Skeletal muscle cell (primary cell): ENCODE measurements around the gene DNM3.
"Not testable (repeated sequence)": the region's sequence is repeated elsewhere in the genome, so short reads cannot be mapped to it uniquely, and the experiment has no call there.

ENCODE experiments used
- DNase-seq: peaks from one replicate; pipeline ENCODE4 v3.0.0-alpha.2; 2010; ENCODE audit warnings: low read depth
- H3K4me3 ChIP-seq: 2 replicates; pipeline ENCODE4 v1.5.1; 2011; ENCODE audit warnings: low read depth, mild to moderate bottlenecking, control low read depth, low read length, moderate library complexity

The DNM3 gene

DNA sequence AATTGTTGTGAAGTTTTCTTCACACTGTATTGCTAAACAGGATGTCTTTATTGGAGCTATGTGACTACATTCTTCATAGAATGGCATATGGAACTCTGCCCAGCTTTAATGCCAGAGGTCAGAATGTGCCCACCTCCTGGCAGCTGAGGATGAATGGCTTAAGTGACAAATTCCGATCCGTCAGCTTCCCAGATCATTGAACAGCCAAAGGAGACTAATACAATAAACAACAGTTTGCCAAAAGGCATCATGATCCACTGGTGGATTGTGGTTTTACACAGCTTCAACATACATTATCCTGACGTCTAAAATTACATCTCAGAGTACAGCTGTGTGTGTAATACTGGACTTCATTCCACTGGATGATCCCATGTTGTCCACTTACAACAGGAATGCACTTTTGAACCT is 510.5 kb downstream of the DNM3 start:
- DNase-seq = peak; percentile 87
- H3K4me3 ChIP-seq = no peak overlapping the region

GRCh38 chr1:172352435-172352834 is 511.1 kb downstream of the DNM3 start:
- H3K4me3 ChIP-seq = no peak overlapping the region
- DNase-seq = no peak

DNA sequence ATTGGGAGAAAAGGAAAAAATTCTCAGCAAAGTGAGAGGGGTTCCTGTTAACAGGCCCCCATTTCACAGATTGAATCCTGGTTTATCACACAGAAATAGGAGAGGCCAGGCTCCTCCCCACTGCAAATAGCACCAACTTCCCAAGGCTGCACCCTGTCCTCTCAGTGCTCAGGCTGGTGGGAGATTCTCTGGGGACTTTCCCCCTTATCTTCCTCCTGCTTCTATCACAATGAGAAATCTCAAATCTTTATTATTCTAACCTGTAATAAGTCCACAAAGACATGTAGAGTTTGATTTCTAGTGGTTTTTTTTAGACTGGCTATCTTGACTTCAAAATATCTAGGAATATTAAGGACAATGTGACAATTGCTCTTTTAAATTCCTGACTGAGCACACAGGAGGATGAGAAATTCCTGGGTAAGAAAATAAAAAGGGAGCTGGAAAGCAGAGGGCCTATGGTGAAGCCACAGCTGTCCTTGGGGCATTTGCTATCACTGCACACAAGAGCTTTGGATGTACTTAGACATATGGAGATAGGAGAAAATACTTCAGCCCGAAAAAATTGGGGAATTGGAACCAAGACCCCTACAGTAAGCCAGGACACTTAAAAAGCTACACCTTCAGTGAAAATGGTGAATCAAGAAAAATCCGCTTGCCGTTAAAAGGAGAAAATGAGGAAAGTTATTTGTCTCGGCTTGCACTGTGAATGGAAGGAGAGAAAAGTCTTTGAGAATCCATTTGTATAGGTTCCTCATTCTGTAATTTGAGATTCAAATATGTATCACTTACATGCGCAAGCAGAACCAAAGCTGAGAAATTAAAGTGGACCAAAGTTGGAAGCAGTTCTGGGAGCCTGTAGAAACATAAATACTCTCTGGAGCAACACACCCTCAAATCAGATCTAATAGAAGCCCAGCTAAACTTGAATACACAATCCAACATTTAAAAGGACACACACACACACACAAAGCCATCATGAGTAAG is 513.3 kb downstream of the DNM3 start:
- no peak for DNase-seq
- no peak overlapping the region for H3K4me3 ChIP-seq

DNA sequence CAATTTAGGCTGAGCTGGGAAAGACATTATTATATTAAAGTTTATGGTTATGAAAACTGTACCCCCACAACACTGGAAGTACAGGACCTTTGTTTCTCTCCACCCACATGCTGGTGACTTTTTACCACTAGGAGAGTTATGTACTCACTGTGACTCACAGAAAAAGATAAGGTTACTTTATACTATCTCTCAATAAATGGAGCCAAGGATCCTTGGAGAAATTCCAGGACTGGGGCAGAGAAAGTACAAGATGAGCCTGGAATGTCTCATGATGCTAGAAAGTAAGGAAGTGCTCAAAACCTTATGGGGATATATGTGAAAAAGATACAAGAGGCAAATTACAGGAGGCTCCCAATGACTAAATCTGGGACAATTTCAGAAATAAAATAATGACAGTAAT is 515.3 kb downstream of the DNM3 start:
- no peak overlapping the region for H3K4me3 ChIP-seq
- peak; percentile 85 for DNase-seq

DNA sequence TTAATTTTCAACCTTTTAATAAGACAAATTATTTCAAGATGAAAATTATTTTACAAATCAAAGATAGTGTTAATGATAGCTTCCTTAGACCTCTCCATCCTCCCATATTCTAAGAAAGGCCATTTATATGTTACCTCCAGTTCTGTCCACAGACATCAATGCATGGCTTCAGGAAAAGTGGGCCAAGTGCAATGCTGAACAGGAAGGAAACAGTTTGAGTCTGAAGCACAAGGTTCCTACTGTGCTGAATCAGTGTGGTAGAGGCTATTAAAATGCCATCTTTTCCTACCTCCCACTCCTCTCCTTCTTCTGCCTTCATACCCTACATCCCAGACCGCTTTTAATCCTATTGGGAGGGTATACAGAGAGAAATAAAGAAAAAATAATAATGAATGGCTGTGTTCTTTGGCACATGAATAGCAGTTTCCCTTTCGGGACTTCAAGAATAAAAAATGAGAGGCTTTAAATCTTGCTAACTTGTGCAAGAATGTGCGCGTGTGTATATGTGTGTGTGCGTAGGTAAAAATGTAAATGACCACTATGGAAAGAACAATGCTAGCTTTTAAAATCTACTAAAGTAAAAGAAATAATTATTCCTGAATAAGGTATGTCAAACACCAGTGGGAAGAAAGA is 516.6 kb downstream of the DNM3 start:
- DNase-seq = no peak
- H3K4me3 ChIP-seq = peak overlapping the region; percentile 16

GRCh38 chr1:172359491-172359999 is 518.2 kb downstream of the DNM3 start:
- no peak for DNase-seq
- H3K4me3 ChIP-seq = no peak overlapping the region

DNA sequence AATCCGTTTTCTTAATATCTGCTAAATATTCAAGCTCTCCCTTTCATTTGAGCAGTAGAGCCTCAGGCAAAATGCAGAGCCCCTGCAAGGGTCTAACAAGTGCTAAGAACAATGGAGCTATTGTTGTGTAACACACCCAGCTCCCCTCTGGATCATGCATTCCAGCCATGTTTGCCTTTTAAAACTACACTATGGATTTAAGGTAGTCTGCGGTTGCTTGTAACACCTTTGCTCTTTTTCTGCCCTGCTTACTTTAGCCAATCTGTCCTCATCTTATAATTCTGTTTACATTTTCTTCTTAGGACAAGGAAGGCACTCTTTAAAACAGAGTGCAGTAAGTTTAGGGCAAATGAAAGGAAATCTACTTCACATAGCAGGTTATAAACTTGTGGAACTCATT is 519.2 kb downstream of the DNM3 start:
- no peak overlapping the region for H3K4me3 ChIP-seq
- DNase-seq = no peak

DNA sequence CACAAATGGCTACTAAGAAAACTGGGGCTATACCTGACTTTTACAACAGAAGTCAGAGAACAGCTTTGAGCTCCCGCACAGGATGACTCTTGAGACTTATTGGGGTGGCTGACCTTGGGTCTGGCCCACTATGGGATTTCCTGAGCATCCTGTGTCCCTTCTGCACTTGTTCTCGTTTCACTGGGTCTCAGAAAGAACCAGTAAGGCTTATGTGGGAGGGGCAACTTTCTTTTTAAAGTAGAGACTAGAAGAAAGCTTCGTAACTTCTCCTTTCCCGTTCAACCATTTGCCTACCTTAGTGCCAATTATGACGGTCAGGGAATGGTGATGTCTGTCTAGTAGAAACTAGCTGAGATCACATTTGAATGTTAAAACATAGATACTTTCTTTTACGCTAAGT is 519.7 kb downstream of the DNM3 start:
- no peak for DNase-seq
- H3K4me3 ChIP-seq = no peak overlapping the region

GRCh38 chr1:172363852-172364251 is 522.6 kb downstream of the DNM3 start:
- H3K4me3 ChIP-seq = no peak overlapping the region
- DNase-seq = no peak

DNA sequence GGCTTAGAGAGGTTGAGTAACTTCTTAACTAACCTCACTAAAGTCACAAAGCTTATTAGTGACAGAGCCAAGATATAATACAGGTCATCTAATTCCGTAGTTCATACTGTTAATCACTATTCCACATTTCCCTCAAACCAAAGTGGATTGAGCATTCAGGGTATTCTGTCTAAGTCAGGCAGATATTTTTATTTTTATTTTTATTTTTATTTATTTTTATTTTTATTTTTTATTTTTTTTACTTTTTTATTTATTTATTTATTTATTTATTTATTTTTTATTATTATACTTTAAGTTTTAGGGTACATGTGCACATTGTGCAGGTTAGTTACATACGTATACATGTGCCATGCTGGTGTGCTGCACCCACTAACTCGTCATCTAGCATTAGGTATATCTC is 530.3 kb downstream of the DNM3 start:
- not testable (repeated sequence) for DNase-seq, H3K4me3 ChIP-seq

DNA sequence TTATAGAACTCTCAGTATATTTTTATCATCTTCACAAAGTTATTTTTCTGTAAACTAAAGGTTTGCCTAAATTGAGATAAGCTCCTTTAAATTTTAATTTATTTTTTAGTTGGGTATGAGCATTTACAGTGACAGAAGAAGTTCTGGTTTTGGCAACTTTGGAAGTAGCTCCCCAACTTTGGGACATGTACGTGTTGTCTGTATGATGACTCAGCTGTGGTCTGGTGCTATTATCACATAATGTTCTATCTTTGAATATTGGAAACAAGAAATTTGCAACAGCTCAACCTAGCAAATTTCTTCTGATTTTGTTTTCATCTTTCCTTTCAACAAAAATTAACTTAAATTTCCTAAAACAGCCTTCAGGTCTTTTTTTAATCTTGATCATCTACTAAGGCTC is 532.6 kb downstream of the DNM3 start:
- DNase-seq = no peak
- H3K4me3 ChIP-seq = no peak overlapping the region

GRCh38 chr1:172375211-172375631 is 533.9 kb downstream of the DNM3 start:
- H3K4me3 ChIP-seq = no peak overlapping the region
- no peak for DNase-seq

GRCh38 chr1:172376431-172376830 is 535.1 kb downstream of the DNM3 start:
- no peak for DNase-seq

GRCh38 chr1:172377565-172377964 is 536.3 kb downstream of the DNM3 start:
- H3K4me3 ChIP-seq = no peak overlapping the region
- no peak for DNase-seq

More at GRCh38 chr1:172376431-172376830, 535.1 kb downstream of the DNM3 start:
- H3K4me3 ChIP-seq = no peak overlapping the region

DNA sequence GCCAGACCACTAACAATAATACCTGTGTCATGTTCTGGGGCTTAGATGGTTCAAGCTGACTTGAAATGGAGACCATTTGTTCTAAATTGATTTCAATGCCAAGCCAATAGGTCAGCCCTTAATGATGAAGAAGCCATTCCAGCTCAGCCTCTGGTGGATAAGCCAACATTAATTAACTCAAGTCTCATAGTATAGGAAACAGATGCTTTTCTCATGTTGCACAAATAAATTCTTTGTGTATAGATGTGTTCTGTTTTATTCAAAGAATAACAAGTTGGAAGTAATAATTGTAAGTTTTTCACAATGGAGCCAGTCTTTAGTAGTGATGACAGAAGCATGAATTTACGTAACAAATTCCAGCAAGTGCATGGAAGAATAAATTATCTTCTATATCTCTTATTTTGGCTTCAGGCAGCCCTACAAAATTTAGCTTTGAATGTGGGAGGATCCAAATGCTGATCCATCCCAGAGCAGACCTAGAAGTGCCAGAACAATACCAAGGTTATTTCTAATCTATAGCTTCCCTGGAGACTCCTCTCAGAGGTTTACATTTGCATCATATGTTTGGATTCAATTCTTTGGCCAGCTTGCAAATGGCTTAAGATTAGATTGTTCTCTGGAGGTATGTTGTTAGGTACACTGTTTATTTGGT is 536.9 kb downstream of the DNM3 start:
- DNase-seq = no peak
- H3K4me3 ChIP-seq = no peak overlapping the region

DNA sequence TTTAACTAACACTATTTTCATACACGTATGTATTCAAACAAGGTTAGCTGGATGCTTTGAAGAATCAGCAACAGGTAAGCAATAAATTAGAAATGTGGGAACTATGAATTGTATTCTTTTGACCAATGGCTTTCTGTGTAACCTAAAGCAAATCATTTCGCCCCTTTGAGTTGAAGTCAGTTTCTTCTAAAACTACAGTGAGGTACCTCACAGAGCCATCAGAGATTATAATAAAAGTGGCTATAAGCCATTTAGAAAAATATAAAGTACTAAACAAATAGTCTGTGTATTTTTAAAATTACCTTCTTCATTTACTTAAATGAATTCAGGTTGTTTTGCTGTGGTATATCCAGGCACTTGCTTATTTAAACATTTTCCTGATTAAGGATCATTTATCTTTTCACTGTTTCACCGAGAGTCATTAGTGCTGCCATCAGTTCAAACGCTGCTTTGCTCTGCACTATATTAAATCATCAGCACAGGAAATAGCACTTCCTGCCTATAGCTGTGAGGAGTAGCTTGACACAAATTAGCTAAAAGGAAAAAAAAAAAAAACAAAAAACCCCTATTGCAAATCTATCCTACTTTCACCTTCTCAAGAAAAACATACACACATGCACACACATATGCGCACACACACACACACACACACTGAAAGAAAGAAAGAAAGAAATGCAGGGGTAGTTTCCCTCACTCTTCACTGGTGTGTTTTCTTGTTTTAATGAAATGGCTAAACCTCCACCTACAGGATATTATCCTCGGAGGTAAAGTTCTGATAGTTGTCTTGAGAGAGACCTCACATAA is 539.3 kb downstream of the DNM3 start:
- DNase-seq = no peak

DNA sequence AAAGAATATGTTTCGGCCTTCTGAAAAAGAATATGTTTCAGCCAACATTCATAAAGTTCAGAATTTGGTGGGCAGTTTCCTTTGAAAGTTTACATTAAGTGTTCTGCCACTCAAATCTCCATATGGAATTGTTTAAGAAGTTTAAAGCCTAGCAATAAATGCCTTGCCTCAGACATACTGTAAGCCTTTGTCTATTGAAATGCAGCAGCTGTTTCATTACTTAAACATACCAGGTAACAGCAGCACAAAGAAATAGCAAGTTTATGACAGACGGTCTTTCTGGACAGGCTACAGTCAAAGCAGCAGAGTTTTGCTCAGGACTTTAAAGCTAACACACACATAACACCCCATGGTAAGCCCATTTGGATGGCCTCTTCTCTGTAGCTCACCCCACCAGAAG is 540.6 kb downstream of the DNM3 start:
- DNase-seq = no peak
- H3K4me3 ChIP-seq = no peak overlapping the region

More for the DNA sequence above, 539.3 kb downstream of the DNM3 start:
- no peak overlapping the region for H3K4me3 ChIP-seq

DNA sequence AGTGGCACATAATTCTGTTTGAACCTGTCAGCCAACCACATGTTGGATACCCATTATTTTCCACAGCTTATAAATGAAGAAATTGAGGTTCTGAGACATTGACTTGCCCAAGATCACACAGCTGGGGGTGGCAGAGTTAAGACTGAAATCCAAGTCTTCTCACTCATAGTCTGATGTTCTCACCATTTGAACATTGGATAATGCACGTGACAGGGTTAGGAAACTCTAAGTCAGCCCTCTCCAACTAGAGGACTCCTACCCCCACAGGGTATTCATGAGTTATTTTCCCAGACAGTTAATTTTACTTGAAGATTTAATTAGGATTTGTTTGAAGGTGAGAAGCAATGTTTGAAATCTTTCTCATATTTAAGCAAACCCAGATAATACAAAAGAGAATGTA is 541.1 kb downstream of the DNM3 start:
- H3K4me3 ChIP-seq = no peak overlapping the region
- no peak for DNase-seq

DNA sequence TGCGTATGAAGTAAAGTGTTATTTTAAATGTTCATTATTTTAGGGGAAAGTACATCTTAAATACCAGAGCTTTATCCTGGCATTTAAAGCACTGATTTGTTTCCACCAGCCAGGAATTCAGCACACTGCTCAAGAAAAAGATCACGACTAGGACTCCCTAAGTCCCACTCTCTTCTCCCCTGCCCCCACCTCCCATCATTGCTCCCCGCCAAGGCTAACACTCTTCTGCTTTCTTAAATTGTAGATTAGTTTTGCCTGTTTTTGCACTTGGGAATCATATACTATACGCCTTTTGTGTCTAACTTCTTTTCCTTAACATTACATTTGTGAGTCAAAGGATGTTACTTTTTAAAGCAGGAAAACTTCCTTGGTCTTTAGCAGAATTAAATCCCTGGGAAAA is 541.7 kb downstream of the DNM3 start:
- H3K4me3 ChIP-seq = no peak overlapping the region
- no peak for DNase-seq
